ENCODE results near the gene MUC5B.

The MUC5B gene

DNA sequence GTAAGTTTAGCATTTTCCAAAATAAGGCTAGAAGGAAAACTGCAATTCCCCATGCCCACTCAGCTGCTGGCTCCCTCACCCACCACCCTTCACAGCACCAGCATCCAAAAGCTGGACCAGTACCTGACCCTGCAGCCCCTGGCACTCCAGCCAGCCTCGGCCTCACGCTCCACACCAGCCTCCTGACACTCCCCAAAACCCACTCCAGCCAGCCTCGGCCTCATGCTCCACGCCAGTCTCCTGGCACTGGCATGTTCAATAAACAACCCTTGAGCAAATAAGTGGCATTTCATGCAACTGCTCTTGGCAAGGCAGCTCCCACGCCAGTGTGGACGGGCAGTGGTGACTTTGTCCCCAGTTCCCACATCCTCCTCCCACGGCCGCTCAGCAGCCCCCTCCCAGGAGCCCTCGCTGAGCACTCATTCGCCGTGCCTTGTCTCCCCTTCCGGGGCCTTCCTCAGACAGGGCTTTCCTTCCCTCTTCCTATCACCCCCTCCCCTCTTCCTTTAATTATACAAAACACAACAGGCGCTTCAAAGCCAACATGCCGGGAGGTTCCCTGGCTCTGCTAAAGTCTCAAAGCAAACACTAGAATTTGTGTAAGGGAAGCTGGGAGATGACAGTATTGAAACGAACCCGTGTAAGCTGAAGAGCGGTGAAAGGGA lies 79.7 kb downstream of the MUC5B start:
- peak; percentile 53 for DNase-seq

DNA sequence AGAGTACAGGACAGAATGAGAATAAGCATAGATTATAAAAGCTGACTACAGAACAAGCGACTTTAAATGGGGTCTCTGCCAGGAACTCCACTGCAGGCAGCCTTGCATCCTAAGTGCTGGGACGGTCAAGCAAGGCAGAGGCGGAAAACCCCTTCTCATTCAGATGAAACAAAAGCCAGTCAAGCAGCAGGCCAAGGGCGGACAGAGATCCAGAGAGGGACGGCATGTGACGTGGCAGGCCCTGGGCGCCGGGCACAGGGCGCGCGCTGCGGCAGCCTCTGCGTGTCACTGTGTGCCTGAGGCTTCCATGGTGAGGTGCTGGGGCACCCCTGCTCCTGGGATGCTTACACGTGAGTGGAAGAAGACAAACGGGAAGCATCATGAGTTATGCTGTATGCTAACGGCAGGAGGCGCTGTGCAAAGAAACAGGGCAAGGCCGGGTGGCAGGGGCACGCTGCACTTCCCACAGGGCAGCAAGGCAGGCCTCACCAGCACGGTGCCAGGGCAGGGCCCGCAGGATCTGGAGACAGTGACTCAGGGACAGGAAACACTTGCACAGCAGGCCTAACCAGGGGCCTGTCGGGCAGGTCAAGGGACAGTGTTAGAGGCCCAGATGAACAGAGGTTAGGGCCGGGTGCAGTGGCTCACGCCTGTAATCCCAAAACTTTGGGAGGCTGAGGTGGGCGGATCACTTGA lies 80.4 kb downstream of the MUC5B start:
- DNase-seq, result no peak

DNA sequence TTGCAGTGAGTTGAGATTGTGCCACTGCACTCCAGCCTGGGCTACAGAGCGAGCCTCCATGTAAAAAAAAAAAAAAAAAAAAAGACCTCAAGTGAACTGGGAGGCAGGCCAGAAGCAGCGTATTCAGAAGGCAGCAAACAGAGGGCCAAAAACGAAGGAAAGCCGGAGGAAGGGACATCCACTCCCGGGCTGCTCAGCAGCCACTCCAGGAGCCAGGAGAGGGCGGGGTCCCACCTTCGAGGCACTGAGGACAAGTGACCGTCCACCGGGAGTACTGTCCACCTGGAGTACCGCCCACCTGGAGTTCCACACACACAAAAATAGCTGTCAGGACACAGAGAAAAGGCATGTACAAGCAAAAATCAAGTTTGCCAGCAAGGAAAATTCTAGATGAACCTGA lies 81.1 kb downstream of the MUC5B start:
- no peak for DNase-seq

DNA sequence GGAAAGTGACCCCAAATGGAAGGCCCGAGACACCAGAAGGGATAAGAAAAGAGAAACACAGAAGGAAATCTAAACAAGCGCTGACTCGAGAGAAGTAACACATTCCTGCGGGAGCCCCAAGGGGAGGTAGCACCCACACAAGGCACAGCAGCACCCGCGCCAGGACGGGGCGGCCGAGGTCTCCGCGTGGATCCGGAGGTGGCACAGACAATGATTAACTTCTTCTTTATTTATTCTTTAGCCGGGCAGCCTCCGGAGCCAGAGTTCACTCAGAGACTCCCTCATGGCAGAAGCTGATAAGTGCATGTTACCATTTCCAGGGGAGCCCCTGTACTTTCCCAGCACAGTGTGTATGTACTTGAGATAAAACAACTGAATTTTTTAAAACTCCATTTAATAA lies 81.5 kb downstream of the MUC5B start:
- DNase-seq, result no peak

DNA sequence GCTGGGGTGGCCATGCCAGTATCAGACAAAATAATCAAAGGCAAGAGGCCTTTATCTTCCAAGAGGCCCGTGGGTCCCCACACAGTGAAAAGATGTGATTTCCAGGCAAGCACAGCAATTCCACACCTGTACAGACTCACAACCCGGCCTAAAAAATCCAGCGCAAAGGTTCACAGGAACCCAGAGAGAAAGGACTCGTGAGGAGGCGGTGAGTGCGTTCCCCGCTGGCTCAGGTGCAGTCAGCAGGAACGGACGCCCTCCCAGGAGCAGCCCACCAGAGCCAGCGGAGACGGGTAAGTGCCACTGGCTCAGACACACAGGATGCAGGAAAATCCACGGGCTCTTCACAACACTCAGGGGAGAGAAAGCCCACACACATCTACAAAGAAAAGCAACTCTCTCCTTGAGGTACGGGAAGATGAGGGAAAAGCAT lies 82.2 kb downstream of the MUC5B start:
- DNase-seq, result no peak

DNA sequence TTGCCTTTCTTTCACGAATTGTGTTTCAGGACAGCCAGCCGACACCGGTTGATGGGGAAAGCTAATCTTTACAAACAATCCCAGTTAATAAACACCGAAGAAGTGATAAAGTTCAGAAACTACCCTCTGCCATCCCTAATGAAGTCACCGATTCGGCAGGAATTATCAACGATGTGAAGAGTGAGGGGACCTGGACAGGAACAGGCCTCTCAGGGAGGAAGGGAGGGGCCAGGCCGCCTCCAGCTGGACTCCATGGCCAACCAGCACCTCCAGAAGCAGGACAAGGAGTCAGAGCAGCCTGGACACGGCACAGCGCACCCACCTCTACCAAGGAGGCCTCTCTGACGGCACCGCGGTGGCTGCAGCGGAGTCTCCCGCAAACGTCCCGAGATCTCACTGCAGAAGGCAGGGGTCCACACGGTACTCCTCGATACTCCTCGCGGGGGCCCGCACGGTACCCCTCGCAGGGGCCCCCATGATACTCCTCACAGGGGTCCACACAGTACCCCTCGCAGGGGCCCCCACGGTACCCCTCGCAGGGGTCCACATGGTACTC lies 82.7 kb downstream of the MUC5B start:
- DNase-seq, result no peak

DNA sequence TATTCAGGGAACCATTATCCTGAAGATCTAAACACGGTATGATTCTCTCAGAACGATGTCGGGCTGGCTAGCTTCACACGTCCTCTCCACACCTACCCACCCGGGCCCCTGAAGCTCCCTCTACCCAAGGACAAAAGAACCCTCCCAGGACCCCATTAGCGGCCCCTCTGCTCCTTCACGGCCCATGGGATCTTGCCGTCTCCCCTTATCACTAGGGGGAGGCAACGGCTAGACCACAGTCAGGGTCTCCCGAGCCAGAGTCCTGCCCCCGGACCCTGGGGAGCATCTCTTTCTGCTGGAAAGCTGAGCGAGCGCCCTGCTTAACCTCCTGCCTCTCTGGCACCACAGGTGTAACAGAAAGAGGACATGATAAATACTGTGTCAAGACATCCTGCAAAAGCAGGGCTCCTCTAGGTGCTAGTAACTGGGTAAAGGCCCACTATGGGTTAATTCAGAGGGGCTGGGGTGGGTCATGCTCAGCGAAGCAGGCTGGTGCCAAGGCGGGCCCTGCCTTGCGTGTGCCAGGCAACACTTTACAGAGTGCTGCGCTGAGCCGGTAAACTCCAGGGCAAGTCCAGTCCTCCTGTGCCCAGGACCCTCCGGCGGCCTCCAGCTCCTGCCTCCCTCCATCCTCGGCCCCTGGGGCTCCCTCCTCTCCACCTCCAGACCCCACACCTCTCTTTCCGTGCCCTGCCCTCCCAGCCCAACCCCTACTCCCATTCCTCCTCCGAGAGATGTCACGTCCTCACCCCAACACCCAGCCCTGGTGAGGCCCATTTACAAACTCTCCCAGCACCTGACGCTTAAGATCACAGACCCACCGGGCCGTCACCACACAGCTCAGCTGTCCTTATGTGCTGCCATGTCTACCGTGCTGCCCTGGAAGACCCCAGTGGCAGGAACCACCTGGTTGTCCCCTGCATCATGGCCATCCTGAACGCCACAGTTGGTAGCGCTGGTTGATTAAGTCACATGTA lies 83.6 kb downstream of the MUC5B start:
- no peak for DNase-seq

GRCh38 chr11:1307163-1307870 lies 84.5 kb downstream of the MUC5B start:
- DNase-seq, result no peak

GRCh38 chr11:1307998-1308742 lies 85.3 kb downstream of the MUC5B start:
- DNase-seq, result no peak

DNA sequence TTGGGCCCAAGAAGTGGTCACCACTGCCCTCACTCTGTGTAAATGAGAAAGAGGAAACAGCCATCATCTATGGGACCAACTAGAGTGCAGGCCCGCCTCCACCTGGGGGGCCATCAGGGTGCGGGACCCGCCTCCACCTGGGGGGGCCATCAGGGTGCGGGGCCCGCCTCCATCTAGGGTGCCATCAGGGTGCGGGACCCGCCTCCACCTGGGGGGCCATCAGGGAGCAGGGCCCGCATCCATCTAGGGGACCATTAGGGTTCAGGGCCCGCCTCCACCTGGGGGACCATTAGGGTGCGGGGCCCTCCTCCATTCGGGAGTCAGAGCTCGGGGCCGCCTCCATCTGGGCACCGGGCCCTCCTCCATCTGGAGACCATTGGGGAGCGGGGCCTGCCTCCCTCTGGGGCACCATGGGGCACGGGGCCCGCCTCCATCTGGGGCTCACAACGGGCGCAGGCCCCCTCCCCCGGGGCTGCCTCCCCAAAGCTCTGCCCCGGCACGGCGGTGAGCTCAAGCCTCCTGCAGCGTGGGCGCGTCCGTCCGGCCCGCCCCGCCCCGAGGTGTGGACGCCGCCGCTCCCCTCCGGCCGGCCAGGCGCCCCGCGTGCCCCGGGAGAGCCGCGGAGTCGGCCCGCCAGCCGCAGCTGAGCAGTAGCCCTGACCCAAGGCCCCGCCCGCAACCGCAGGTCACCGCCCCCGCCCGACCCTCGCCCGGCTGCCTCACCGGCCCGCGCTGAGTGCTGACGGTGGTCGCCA lies 86.1 kb downstream of the MUC5B start:
- DNase-seq, result no peak

GRCh38 chr11:1309498-1310317 lies 86.8 kb downstream of the MUC5B start, which contains the start of gene TOLLIP:
Gene TOLLIP, minus strand, starts transcription at chr11:1309632. Its CDS starts 134 bp downstream, at chr11:1309498.
- DNase-seq, result peak; percentile 64

DNA sequence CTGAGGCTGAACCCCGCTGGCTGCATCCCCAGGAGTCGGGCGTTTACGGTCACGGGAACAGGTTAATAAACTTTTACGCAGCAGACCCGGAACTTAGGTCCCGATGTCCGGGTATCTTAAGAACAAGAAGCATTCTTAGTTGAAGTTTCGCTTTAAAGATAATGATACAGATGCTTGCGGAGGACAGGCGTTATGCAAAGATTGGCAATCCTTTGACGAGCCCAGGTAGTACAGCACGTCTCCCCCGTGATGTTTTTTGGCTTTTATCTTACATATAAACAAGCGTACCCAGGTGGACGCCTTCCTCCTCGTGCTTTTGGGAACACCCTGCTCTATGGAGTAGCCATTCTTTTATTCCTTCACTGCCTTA lies 87.4 kb downstream of the MUC5B start:
- no peak for DNase-seq

GRCh38 chr11:1310772-1311468 lies 88.1 kb downstream of the MUC5B start:
- DNase-seq, result no peak
